Neural progenitor cell (in vitro differentiated cells): ENCODE data around the gene ZNF732.

ENCODE experiments used
- CTCF ChIP-seq: fragments of 200-600 bp; sonication (generic); IDR thresholded peaks from 2 replicates; pipeline ENCODE4 v1.5.1; 2017; ENCODE audit warnings: antibody characterized with exemption, mild to moderate bottlenecking
- EZH2phosphoT487 ChIP-seq: fragments of 200-600 bp; sonication (generic); IDR thresholded peaks from 2 replicates; pipeline ENCODE4 v1.6.1; 2017; ENCODE audit warnings: antibody characterized with exemption

GRCh38 chr4:243426-243825 lies 61.8 kb downstream of the ZNF732 start:
- TF ChIP-seq CTCF: no peak
- TF ChIP-seq EZH2phosphoT487: no peak
